CD4-positive, alpha-beta T cell (primary cell): ENCODE results near the gene RGMB. TPM values are rescaled to one million over a fixed set of nuclear protein-coding genes. Genes with fewer than 3 reads are reported as not detected.
"Not testable (repeated sequence)": the region's sequence is repeated elsewhere in the genome, so short reads cannot be mapped to it uniquely, and the experiment has no call there.

ENCODE experiments used
- ATAC-seq: fragments of 200-7000 bp; cut with Tn5 transposase; one replicate; pipeline ENCODE4 v1.10.0; 2022; ENCODE audit warnings: mild to moderate bottlenecking; ENCODE audit not compliant: poor library complexity
- CTCF ChIA-PET: fragments of 350-600 bp; sonication (Branson Sonifier 250); formaldehyde crosslinking; loops from one replicate; lab custom pipeline; 2021; ENCODE audit warnings: antibody characterized with exemption, inconsistent platforms; lab: Charles Lee
- POLR2A ChIA-PET: fragments of 350-600 bp; sonication (Branson Sonifier 250); formaldehyde crosslinking; loops from one replicate; lab custom pipeline; 2021; ENCODE audit warnings: antibody characterized with exemption, inconsistent platforms; lab: Charles Lee
- DNase-seq, 14 experiments: peaks; one replicate each; pipeline ENCODE4 v3.0.0-alpha.2; 2013 to 2020; ENCODE audit warnings: mixed read lengths in 2 of 14
- H3K27ac ChIP-seq, 2 donors: one replicate each; pipeline versions ENCODE4 v1.5.1 to v1.7.0; 2013; ENCODE audit warnings: low read length in 2 of 2, low read depth in 1 of 2, mild to moderate bottlenecking in 1 of 2
- H3K27me3 ChIP-seq, 2 experiments: 1 replicate in 1 of 2; 2 replicates in 1 of 2; pipeline versions ENCODE4 v1.6.1 to v1.7.0; 2013; ENCODE audit warnings: low read length in 2 of 2, control low read depth in 1 of 2, mild to moderate bottlenecking in 1 of 2, moderate library complexity in 1 of 2; ENCODE audit not compliant: insufficient read depth in 2 of 2, control insufficient read depth in 1 of 2
- H3K36me3 ChIP-seq: one replicate; pipeline ENCODE4 v1.6.1; 2013; ENCODE audit warnings: low read length, control low read depth; ENCODE audit not compliant: insufficient read depth
- H3K4me1 ChIP-seq: one replicate; pipeline ENCODE4 v1.6.1; 2013; ENCODE audit warnings: low read length, control low read depth; ENCODE audit not compliant: insufficient read depth
- H3K4me3 ChIP-seq: one replicate; pipeline ENCODE4 v1.5.1; 2013; ENCODE audit warnings: mild to moderate bottlenecking, low read length, moderate library complexity
- H3K9me3 ChIP-seq, 2 experiments: 1 replicate in 1 of 2; 2 replicates in 1 of 2; pipeline versions ENCODE4 v1.6.1 to v1.7.0; 2013; ENCODE audit warnings: low read length in 2 of 2, mild to moderate bottlenecking in 2 of 2, control low read depth in 1 of 2, moderate library complexity in 1 of 2; ENCODE audit not compliant: control insufficient read depth in 1 of 2, insufficient read depth in 1 of 2
- H3K27ac Mint-ChIP-seq: one replicate; pipeline ENCODE4 v1.8.0; 2020; ENCODE audit warnings: mixed read lengths
- H3K27me3 Mint-ChIP-seq: one replicate; pipeline ENCODE4 v1.8.0; 2021; ENCODE audit warnings: mixed read lengths
- H3K36me3 Mint-ChIP-seq: one replicate; pipeline ENCODE4 v1.8.0; 2021; ENCODE audit warnings: low read depth, mixed read lengths
- H3K4me1 Mint-ChIP-seq: one replicate; pipeline ENCODE4 v1.8.0; 2021; ENCODE audit warnings: low read depth, mixed read lengths
- H3K4me3 Mint-ChIP-seq: one replicate; pipeline ENCODE4 v1.8.0; 2020; ENCODE audit warnings: mild to moderate bottlenecking, mixed read lengths
- H3K9me3 Mint-ChIP-seq: one replicate; pipeline ENCODE4 v1.8.0; 2020; ENCODE audit warnings: mixed read lengths
- intact Hi-C, 2 experiments: fragments of 100-400 bp; cut with DNase I in 1 of 2; cut with micrococcal nuclease in 1 of 2; formaldehyde crosslinking; loops; one replicate each; pipeline versions ENCODE4 v1.15.1 to v1.9.0; 2023 to 2025; cut with DNase I, micrococcal nuclease
- total RNA-seq, 174 experiments: library from RNA in 2 of 174; stranded (reverse) in 2 of 174; gene quantifications; one replicate each; pipeline ENCODE4 v1.2.3 and lab custom pipeline; 2021 to 2026
- TF ChIP-seq, protein P1 (sequence below): fragments of 200-600 bp; IDR thresholded peaks from one replicate; pipeline ENCODE4 v1.8.0; 2022; ENCODE audit warnings: antibody characterized with exemption, mild to moderate bottlenecking

RGMB gene
- total RNA-seq, 2 experiments from 2014 or later: 15.8 to 15.9 TPM

DNA sequence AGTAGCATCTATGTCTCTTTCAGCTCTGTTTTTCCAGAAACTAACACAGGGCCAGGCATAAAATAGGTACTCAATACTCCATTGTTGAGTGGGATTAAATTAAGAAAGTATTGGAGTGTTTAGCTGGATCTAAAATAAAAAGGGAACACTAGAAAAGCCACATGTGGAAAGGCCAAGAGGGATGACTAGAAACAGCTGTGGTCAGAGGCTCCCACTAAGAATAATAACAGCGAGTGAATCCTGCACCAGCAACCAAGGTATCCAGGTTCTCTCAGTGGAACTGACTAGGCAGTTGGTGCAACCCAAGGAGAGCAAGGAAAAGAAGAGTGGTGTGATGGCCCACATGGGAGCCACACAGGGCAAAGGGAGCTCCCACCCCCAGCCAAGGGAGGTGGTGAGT is 31.5 kb upstream of the RGMB start:
- no peak for DNase-seq
- ChIA-PET POLR2A (interaction anchor here (0.8 kb wide), 1 partner anchor 29 kb away, joined by 3 read pairs; no protein-coding TSS in a partner anchor), CTCF (interaction anchor here (1.1 kb wide), 1 partner anchor 55 kb away, joined by 3 read pairs; no protein-coding TSS in a partner anchor)
- no peak for ATAC-seq
- peaks cover 48% of the 10 kb centered on the region for H3K27me3 Mint-ChIP-seq
- H3K4me3 Mint-ChIP-seq: no peak overlapping the region
- Histone ChIP-seq H3K9me3 (peaks cover 0 to 8% of the 10 kb centered on the region in 2 experiments), H3K27ac (no peak overlapping the region), H3K4me3 (no peak overlapping the region), H3K27me3 (peaks cover 0 to 9% of the 10 kb centered on the region in 2 experiments), H3K4me1 (no peaks in the 10 kb centered on the region), H3K36me3 (no peaks in the 10 kb centered on the region)
- peaks cover 5% of the 10 kb centered on the region for H3K9me3 Mint-ChIP-seq
- no peak overlapping the region for H3K27ac Mint-ChIP-seq
- H3K4me1 Mint-ChIP-seq: no peaks in the 10 kb centered on the region
- intact Hi-C loops: no loop called here
- H3K36me3 Mint-ChIP-seq: no peaks in the 10 kb centered on the region
- TF ChIP-seq, protein P1, sequence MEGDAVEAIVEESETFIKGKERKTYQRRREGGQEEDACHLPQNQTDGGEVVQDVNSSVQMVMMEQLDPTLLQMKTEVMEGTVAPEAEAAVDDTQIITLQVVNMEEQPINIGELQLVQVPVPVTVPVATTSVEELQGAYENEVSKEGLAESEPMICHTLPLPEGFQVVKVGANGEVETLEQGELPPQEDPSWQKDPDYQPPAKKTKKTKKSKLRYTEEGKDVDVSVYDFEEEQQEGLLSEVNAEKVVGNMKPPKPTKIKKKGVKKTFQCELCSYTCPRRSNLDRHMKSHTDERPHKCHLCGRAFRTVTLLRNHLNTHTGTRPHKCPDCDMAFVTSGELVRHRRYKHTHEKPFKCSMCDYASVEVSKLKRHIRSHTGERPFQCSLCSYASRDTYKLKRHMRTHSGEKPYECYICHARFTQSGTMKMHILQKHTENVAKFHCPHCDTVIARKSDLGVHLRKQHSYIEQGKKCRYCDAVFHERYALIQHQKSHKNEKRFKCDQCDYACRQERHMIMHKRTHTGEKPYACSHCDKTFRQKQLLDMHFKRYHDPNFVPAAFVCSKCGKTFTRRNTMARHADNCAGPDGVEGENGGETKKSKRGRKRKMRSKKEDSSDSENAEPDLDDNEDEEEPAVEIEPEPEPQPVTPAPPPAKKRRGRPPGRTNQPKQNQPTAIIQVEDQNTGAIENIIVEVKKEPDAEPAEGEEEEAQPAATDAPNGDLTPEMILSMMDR: no peak

DNA sequence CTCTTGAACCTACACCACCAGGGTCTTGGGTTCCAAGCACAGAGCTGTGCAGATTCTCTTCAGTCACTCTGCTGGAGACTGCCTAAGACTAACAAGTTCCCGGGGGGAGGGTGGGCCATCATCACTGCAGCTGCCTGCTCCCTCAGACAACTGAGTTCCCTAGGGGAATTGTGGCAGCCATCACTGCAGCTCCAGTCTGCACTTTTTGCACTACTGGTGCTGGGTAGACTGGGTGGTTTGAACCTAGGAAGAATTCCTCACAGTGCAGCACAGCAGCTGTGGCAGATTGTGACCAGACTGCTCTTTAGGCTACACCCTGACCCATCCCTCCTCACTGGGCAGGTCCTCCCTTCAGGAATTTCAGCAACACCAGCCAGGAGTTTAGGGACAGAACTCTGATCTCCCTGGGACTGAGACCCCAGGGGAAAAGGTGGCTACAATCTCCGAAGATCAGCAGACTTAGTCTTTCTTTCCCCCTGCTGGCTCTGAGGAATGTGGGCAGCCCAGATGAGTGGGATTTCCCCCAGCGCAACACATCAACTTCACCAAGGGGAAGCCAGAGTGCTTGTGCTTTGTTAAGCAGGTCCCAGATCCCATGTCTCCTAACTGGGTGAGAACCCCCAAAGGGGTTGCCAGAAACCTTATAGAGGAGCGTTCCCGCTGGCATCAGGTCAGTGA is 30.9 kb upstream of the RGMB start:
- Histone ChIP-seq H3K36me3 (no peaks in the 10 kb centered on the region), H3K27me3 (peaks cover 0 to 9% of the 10 kb centered on the region in 2 experiments), H3K27ac (no peak overlapping the region), H3K4me3 (no peak overlapping the region), H3K4me1 (no peaks in the 10 kb centered on the region), H3K9me3 (peaks cover 0 to 3% of the 10 kb centered on the region in 2 experiments)
- no peaks in the 10 kb centered on the region for H3K36me3 Mint-ChIP-seq
- no peak overlapping the region for H3K4me3 Mint-ChIP-seq
- TF ChIP-seq, protein P1: no peak
- H3K4me1 Mint-ChIP-seq: no peaks in the 10 kb centered on the region
- H3K9me3 Mint-ChIP-seq: peaks cover 5% of the 10 kb centered on the region
- POLR2A ChIA-PET: no interaction called here
- intact Hi-C loops: no loop called here
- ATAC-seq: no peak
- no peak for DNase-seq
- peaks cover 48% of the 10 kb centered on the region for H3K27me3 Mint-ChIP-seq
- CTCF ChIA-PET: interaction anchor here (1.1 kb wide), 1 partner anchor 54 kb away, joined by 3 read pairs; no protein-coding TSS in a partner anchor
- H3K27ac Mint-ChIP-seq: no peak overlapping the region

DNA sequence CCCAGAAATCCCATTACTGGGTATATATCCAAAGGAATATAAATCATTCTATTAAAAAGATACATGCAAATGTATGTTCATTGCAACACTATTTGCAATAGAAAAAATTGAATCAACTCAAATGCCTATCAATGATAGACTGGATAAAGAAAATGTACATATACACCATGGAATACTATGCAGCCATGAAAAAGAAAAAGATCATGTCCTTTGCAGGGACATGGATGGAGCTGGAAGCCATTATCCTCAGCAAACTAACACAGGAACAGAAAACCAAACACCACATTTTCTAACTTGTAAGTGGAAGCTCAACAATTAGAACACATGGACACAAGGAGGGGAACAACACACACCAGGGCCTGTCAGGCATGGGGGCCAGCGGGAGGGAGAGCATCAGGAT is 25.2 kb upstream of the RGMB start:
- intact Hi-C loops, CTCF ChIA-PET, POLR2A ChIA-PET, H3K9me3 ChIP-seq, H3K36me3 Mint-ChIP-seq, H3K36me3 ChIP-seq, H3K4me1 Mint-ChIP-seq, H3K27me3 ChIP-seq, ATAC-seq, H3K27ac ChIP-seq, H3K4me3 ChIP-seq, H3K4me3 Mint-ChIP-seq, DNase-seq, H3K27ac Mint-ChIP-seq, H3K4me1 ChIP-seq, H3K9me3 Mint-ChIP-seq: not testable (repeated sequence)
- peaks cover 32% of the 10 kb centered on the region for H3K27me3 Mint-ChIP-seq

DNA sequence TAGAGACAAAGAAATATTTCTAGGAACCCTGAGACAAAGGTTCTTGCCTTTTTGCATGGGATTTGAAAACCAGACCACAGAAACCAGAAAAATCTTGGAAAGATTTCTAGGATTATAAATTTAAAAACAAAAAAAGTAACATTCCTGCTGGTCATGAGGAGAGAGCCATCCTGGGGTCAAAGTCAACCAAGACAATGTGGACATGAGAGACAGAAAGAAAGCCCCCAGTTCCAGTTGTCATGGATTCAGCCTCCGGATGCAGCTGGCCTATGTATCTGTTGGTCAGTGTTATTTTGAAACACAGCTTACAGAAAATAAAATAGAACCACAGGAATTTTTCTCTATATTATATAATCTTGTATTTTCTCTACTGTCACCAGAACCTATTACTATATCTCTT is 24.4 kb upstream of the RGMB start:
- Mint-ChIP-seq H3K27me3 (peaks cover 26% of the 10 kb centered on the region), H3K4me1 (no peaks in the 10 kb centered on the region), H3K27ac (no peak overlapping the region), H3K9me3 (peaks cover 5% of the 10 kb centered on the region), H3K36me3 (no peaks in the 10 kb centered on the region), H3K4me3 (no peak overlapping the region)
- intact Hi-C loops: no loop called here
- Histone ChIP-seq H3K27me3 (no peaks in the 10 kb centered on the region), H3K36me3 (no peaks in the 10 kb centered on the region), H3K4me1 (no peaks in the 10 kb centered on the region), H3K4me3 (no peak overlapping the region), H3K27ac (no peak overlapping the region), H3K9me3 (peaks cover 0 to 6% of the 10 kb centered on the region in 2 experiments)
- ChIA-PET POLR2A (no interaction called here), CTCF (no interaction called here)
- ATAC-seq: no peak
- no peak for DNase-seq
- TF ChIP-seq, protein P1: no peak
